ENCODE data around the gene HSPA9.
A peak's percentile ranks its signal among the peaks of the same experiment; 100 is the strongest.

The HSPA9 gene

GRCh38 chr5:138560971-138561370, 14.2 kb downstream of the HSPA9 start:
- DNase-seq: no peak

- no peak for DNase-seq
These were observed 15.3 kb downstream of the HSPA9 start for GRCh38 chr5:138559937-138560336.

GRCh38 chr5:138557677-138558076, 17.5 kb downstream of the HSPA9 start:
- DNase-seq: no peak

GRCh38 chr5:138554143-138554542, 21.1 kb downstream of the HSPA9 start:
- no peak for DNase-seq

GRCh38 chr5:138553437-138554095, 21.6 kb downstream of the HSPA9 start:
- DNase-seq: no peak

GRCh38 chr5:138552657-138553056, 22.5 kb downstream of the HSPA9 start:
- DNase-seq: no peak

GRCh38 chr5:138549414-138549813, 25.8 kb downstream of the HSPA9 start:
- no peak for DNase-seq

- DNase-seq: no peak
These were observed 29.2 kb downstream of the HSPA9 start for GRCh38 chr5:138545919-138546562.

- DNase-seq: no peak
These were observed 30.7 kb downstream of the HSPA9 start for GRCh38 chr5:138544181-138545134.

GRCh38 chr5:138543730-138544104, 31.5 kb downstream of the HSPA9 start:
- DNase-seq: no peak

- peak; percentile 96 for DNase-seq
These were observed 32.1 kb downstream of the HSPA9 start, which contains the start of gene ETF1 for GRCh38 chr5:138542956-138543729. ETF1 (minus strand) TSS chr5:138543236; CDS start chr5:138542918, 318 bp downstream.

GRCh38 chr5:138542180-138542955, 32.8 kb downstream of the HSPA9 start:
- DNase-seq: no peak

- DNase-seq: no peak
These were observed 33.6 kb downstream of the HSPA9 start for GRCh38 chr5:138541511-138542179.

- no peak for DNase-seq
These were observed 35.4 kb downstream of the HSPA9 start for GRCh38 chr5:138539791-138540190.

GRCh38 chr5:138538943-138539627, 36.1 kb downstream of the HSPA9 start:
- DNase-seq: no peak

- no peak for DNase-seq
These were observed 38.4 kb downstream of the HSPA9 start for GRCh38 chr5:138536665-138537315.

GRCh38 chr5:138536215-138536614, 39.0 kb downstream of the HSPA9 start:
- DNase-seq: no peak

- DNase-seq: no peak
These were observed 40.9 kb downstream of the HSPA9 start for GRCh38 chr5:138533973-138534941.

- DNase-seq: no peak
These were observed 45.4 kb downstream of the HSPA9 start for GRCh38 chr5:138529812-138530211.
